ENCODE results near the gene DOCK10.

Gene DOCK10

GRCh38 chr2:224816816-224817215, 225.5 kb downstream of the DOCK10 start:
- DNase-seq, result no peak

- no peak for DNase-seq
Observed at GRCh38 chr2:224813578-224813977, 228.7 kb downstream of the DOCK10 start.

DNA sequence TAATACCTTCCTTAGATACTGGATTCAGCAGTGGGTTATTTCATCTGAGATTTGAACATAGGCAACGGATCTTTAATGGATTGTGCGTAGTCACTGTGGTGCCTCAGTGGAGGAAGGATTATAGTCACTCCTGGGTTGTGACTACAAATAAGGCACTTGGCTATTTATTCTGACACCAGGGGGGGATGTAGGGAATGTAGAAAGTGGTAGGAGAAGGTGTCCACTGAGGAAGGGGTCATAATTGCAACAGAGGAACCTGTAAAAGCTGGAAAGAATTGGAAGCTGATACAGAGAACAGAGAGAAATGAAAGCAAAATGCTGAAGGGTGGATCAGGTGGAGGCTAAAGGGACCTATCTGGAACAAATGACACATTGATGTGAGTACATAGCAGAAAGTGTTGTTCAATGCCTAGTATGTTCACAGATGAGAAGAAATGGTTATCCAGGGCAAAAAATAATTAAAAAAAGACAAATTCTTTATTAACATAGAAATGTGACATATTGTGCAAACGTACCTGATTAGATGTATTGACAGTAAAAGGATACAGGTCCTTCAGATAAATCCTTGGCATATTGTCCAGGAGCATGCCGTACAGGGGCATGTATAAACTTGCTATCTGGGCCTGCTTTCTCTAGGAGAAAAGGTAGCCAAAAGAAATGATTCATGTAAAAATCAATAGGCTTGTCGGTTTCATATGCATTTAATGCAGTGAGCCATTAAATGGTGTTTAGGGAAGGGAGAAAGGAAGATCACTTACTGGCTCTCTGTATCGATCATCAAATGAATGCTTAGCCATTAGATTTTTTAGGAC, 234.9 kb downstream of the DOCK10 start:
- no peak for DNase-seq

DNA sequence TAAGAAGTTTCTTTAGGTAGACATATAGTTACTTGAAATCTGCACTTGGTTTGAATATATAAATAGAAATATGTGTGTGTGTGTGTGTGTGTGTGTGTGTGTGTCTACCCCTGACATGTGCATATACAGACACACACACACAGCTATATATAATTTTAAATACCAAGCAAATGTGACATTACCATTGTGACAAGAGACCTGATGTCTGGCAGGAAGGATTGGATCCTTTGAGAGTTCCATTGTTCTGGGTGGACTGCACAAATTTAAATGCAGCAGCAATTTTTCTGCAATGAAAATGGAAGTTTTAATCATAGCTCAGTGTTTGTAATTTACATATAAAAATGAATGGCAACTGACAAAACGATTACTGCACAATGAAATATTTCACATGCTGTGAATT, 238.3 kb downstream of the DOCK10 start:
- no peak for DNase-seq

GRCh38 chr2:224802407-224802806, 239.9 kb downstream of the DOCK10 start:
- DNase-seq, result no peak

DNA sequence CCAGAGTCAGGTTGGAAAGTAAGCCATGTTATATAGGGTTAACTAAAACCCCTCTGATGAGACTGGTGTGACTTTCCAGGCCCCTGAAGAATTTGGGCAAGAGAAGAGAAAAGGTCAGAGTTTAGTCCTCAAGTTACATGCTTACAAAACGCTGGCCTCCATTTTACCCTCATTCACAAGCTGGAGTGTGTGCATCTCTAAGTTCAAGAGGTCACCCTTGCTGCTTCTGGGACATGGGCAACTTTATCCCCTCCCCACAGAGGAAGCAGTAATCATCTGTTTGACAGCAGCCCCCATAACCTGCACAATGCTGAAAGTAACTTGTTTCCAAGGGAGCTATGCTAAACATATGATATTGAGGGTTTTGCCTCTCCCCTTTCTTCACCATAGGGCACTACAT, 240.9 kb downstream of the DOCK10 start:
- DNase-seq, result no peak

DNA sequence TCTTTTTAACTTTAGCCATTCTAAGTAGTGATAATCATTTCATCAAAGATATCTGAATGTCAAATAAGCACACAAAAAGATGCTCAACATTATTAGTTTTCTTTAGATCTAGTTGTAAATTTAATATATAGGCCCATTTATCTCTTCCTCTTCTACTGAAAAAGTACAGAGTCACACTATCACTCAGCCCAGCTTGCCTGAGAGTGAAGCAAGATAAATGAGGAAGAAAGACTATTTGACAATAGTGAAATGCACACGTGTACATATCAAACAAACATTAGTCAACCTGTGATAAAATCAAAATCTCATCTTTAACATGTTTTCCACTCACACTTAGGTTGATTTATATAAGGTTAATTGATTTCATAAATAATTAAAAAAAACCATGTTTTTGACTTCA, 242.6 kb downstream of the DOCK10 start:
- no peak for DNase-seq

DNA sequence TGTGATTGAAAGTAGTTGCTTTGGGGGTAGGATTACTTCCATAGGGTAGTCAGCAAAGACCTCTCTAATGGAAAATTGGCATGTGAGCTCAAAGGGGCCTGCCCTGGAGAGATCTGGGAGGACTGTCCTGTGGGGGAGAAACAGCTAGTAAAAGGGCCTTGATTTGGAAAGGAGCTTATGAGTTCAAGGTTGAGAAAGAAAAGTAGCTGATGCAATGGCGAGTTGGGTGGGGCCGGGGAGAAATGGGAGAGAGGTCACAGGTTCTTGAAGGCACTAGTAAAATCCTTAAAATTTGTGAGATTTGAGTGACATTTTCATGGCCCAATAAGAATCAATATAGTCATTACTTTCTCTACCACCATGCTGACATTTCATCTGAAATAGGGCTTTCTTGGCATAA, 244.1 kb downstream of the DOCK10 start:
- DNase-seq, result no peak

GRCh38 chr2:224796695-224797305, 245.5 kb downstream of the DOCK10 start:
- DNase-seq, result no peak

DNA sequence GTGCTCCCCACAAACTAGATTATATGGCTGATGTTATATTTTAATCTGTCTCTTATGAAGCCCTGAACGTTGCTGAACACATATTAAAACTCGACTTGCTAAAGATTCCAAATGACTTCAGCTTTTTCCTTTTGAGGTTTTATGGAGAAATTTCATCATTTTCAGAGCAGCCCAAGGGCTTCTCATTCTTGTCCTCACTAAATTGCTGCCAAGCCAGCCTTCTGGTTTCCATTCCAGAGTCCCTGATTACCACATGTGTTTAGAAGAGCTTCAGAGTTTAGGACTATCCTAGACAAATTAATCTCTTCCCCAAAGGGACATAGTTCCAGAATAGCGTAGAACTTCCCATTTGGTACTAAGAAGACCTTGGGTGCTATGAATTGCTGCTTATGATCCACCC, 248.3 kb downstream of the DOCK10 start:
- DNase-seq, result no peak

DNA sequence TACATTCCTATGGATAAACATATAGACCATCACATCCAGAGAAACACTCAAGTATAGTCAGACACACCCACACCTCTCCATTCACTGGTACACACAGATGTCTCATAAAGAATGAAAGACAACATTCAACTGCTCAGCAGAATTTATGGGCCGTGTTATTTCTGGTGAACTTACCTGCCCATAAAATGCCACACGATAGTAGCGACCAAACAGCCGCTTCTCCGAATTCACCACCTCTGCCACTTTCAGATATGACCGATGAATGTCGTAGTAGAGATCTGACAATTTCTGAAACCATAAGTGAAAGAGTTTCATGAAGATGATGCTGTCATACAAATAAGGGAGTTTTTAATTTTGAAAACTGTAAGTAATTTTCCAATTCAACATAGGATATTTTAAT, 255.4 kb downstream of the DOCK10 start:
- DNase-seq, result no peak

- no peak for DNase-seq
Observed at GRCh38 chr2:224781400-224781799, 260.9 kb downstream of the DOCK10 start.

DNA sequence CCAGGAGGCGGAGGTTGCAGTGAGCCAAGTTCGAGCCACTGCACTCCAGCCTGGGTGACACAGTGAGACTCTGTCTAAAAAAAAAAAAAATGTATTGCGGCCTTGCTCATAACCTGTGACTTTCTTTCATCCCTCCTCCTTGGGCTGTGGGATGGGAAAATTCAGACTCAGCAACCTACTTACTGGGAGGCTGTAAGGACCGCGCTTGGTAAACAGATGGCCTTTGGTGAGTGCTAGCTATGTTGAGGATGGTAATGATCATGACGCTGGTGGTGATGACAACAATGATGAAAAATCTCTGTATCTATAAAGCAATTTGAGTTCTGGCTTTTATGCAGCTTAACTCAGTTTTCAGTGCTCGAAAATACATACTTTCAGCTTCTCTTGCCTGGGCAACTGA, 261.4 kb downstream of the DOCK10 start:
- no peak for DNase-seq

DNA sequence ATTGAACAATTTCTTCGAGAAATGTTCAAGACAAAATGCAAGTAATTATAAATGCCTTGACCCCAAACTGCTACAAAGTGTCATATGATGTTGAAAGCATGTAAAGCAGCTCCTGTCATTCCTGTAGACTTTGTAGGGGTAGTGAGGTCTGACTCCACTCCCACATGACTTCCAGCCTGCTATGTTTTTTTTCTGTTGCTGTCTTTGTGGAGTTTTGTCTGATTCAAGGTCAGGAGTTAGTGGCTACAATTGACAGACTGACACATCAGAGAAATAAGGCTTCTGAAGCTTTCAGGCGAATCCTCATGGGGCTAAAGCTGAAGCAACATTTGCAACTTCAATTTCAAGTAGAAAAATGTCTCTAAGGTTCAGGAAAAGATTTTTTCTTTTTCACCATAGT, 262.2 kb downstream of the DOCK10 start:
- no peak for DNase-seq

- DNase-seq, result peak; percentile 45 to 62
Observed at GRCh38 chr2:224778474-224778877, 263.8 kb downstream of the DOCK10 start.

GRCh38 chr2:224777559-224777930, 264.7 kb downstream of the DOCK10 start:
- DNase-seq, result no peak

DNA sequence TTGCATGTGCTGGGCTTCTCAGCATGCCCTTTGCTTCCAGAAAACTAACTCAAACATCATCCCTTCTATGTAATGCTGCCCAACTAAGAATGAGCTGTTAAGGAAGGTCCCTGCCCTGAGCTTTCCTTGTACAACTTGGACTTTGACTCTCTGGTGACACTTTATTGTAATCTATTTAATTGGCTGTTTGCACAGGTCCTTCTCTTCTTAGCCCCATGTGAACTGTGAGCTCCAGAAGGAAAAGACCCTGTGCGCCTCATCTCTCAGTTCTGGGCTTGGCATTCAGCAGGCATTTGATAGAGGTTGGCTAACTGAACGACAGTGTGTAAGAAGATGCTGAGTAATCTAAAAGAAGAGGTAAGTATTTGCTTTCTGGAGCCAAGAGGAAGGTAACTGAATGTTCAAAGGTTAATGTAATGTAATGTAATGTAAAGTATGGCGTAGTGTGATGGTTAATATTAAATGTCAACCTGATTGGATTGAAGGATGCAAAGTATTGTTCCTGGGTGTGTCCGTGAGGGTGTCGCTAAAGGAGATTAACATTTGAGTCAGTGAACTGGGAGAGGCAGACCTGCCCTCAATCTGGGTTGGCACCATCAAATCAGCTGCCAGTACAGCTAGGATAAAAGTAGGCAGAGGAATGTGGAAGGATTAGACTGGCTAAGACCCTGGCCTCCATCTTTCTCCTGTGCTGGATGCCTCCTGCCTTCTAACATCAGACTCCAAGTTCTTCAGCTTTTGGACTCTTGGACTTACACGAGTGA, 265.3 kb downstream of the DOCK10 start:
- DNase-seq, result no peak

DNA sequence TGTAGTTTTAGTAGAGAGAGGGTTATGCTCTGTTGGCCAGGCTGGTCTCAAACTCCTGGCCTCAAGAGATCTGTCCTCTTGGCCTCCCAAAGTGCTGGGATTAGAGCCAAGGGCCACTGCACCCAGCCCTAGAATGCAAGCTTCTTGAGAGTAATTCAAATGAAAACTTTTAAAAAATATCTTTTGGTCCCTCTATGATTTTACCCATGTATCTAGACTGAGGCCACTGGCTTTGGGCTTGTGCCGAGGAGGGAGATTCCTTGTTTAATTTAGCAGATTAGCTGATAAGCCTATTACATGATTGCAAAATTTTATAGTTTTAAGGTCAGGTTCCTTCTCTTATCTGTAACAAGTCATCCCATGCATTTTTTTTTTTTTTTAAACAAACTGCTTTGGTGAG, 266.6 kb downstream of the DOCK10 start:
- no peak for DNase-seq

- no peak for DNase-seq
Observed at GRCh38 chr2:224774735-224775134, 267.5 kb downstream of the DOCK10 start.

- no peak for DNase-seq
Observed at GRCh38 chr2:224772494-224772893, 269.8 kb downstream of the DOCK10 start.

DNA sequence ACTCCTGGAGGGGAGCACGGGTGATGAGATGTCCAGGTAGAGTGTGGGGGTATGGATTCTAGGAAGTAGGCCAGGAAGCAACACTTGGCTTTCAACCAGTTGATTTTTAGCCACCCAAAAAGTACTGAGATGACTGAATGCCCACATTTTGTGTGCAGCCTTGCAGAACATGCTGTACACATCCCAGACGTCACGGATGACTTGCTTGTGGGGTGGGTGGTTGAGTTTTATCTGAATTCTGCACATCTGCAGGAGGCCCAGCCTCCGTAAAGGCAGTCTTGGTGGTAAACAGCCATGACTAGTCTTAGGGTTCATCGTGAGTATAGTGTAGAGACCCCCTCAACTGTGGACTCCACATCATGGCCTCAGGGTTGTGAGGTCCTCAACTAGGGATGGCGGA, 272.8 kb downstream of the DOCK10 start:
- no peak for DNase-seq

- DNase-seq, result peak in 1 of 2 donors; percentile 22
Observed at GRCh38 chr2:224764565-224765236, 277.6 kb downstream of the DOCK10 start.

DNA sequence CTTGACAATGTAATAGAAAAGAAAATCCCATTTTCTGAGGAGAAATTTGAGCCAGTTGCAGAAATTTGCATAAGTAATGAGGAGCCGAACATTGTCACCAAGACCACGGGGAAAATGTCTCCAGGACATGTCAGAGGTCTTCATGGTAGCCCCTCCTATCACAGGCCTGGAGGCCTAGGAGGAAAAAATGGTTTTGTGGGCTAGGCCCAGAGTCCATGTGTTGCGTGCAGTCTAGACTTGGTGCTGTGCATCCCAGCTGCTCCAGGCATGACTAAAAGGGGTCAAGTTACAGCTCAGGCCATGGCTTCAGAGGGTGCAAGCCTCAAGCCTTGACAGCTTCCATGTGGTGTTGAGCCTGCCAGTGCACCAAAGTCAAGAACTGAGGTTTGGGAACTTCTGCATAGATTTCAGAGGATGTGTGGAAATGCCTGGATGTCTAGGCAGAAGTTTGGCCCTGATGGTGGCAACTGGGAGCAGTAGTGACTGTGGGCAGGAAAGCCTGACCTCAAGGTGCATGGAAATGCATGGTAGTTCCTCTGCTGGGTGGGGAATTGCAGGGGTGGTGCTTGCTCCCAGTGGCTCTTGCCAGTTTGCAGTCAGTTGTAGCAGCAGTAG, 284.2 kb downstream of the DOCK10 start:
- no peak for DNase-seq
